SH-SY5Y (cell line): ENCODE results near the gene GHRL.

Experiments used
- GATA2 ChIP-seq: IDR thresholded peaks from 2 replicates; pipeline ENCODE4 v1.6.1; 2011; ENCODE audit warnings: mild to moderate bottlenecking, low read depth, low read length
- GATA3 ChIP-seq: IDR thresholded peaks from 2 replicates; pipeline ENCODE4 v1.6.1; 2011; ENCODE audit warnings: low read depth, mild to moderate bottlenecking, low read length, moderate library complexity

Gene GHRL

DNA sequence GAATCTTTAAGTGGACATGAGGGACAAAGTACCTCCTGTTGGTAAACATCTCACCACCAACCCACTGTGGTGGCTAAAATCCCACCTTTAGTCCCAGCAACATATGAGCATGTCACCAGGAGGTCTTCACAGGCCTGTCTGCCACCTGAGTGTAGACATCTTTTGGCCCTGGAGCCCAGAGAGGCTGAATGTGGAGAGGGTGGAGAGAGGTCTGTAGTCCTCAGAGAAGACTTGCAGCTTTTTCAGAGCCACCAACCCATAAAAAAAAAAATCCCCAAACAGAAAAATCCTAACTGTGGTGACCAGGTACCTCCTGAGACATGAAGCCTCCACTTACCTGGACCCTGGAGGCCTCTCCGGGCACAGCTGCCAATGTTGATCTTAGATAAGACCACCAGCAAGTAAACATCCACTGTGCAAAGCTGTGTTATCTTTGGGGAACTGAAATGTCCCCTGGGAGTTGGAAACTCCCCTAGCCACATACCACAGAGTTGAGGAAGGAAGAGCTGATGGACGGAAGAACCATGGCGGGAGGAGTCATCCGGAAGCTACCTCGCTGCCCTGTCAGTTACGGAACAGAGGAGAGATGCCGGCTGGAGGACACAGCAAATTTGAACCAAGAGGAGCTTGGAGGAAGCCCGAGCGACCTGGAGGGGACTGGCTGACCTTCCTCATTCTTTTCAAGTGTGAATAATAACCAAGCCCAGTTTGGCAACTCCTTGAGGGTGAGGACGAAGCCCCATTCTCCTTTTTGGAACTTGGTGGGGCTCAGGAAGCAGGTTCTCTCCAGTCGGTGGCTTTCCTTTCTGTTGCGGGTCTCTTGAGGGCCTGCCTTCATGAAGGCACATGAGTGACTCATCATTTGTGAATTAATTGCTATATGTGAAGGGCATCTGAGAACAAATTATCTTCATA lies at the start of gene GHRL:
Gene GHRL, minus strand, starts transcription at position 443 of the 915 bp plus-strand sequence. CDS start 2,767 bp downstream, outside the sequence.
- no peak for TF ChIP-seq GATA3
- no peak for TF ChIP-seq GATA2

- TF ChIP-seq GATA2 (no peak), GATA3 (no peak)
Observed at GRCh38 chr3:10341901-10342398, 49.2 kb upstream of the GHRL start.

- TF ChIP-seq GATA3 = no peak
- TF ChIP-seq GATA2 = no peak
Observed at GRCh38 chr3:10340476-10340875, 47.7 kb upstream of the GHRL start.

- TF ChIP-seq GATA2 (no peak), GATA3 (no peak)
Observed at GRCh38 chr3:10340046-10340445, 47.3 kb upstream of the GHRL start.

DNA sequence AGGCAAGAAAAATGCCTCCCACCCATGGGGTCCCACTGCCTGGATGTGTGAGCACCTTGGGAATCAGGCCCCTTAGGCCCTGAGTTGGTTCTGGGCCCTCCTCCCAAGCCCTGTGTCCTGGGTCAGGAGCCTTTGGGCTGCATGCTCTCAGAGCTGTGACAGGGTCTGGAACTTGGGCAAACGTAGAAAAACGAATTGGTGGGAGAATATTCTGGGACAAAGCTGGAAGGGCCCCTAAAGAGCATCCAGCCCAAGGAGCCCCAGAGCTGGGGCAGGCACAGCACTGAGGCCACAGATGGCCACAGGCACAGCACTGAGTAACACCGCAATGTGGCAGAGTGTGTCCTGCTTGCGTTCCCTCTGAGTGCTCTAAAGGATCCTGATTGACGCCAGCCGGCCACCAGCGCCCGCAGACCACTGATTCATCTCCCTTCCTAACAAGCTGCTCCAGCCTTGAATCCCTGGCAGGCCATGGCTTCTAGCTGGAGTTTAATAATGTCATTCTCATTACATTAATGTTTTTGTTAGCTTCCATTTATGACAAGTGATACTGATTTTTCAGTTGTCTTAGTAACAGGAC lies 46.7 kb upstream of the GHRL start:
- TF ChIP-seq GATA3 (no peak), GATA2 (no peak)

DNA sequence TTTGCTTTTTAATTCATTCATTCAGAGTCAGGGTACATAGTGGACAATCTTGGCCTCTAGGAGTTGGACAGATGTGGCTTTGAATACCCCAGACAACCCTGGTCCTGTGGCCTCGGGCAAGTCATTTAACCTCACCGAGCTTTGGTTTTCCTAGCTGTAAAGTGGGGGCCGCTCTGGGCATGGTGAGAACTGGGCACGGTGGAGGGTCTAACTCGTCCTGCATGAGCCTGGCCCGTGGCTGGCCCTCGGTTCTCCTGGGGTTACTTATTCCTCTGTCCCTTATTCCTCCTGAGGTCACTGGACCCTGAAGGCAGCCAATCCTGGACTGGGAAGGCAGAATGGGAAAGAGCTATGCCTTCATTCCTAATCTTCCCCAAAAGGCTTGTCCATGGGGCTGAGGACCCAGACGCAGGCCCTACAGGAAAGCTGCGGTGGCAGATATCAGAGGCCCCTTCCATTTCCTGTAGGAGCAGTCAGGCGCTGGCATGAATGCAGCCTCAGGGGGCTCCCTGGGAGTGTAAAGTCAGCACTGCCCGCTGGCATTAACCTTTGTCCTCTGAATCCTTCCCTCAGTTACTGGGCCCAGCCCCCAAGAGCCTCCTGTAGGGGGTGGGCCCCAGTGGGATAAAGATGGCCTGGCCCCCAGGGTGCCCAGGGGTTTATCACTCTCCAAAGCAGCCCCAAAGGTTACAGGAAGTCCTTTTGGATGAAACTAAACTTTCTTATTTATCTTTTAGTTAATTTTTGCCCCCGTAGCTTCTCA lies 46.0 kb upstream of the GHRL start:
- TF ChIP-seq GATA2 = no peak
- TF ChIP-seq GATA3 = no peak

DNA sequence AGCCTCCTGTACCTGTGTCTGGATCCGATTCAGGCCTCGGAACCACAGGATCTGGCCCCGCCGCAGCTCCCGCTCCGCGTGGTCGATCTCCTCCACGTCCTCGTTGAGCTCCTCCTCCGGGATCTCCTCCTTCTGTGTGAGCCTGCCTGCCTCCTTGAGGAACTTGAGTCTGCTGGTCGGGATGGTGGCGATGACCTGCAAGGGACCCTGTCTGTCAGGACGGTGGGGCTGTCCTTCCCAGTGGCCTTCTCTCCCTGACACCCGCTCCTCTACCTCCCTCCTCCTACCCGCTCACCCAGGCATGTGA lies 45.4 kb upstream of the GHRL start:
- TF ChIP-seq GATA2 (no peak), GATA3 (no peak)

GRCh38 chr3:10337323-10338163 lies 44.8 kb upstream of the GHRL start:
- TF ChIP-seq GATA3 (no peak), GATA2 (no peak)

GRCh38 chr3:10336761-10337160 lies 44.0 kb upstream of the GHRL start:
- TF ChIP-seq GATA2 = no peak
- TF ChIP-seq GATA3 = no peak

DNA sequence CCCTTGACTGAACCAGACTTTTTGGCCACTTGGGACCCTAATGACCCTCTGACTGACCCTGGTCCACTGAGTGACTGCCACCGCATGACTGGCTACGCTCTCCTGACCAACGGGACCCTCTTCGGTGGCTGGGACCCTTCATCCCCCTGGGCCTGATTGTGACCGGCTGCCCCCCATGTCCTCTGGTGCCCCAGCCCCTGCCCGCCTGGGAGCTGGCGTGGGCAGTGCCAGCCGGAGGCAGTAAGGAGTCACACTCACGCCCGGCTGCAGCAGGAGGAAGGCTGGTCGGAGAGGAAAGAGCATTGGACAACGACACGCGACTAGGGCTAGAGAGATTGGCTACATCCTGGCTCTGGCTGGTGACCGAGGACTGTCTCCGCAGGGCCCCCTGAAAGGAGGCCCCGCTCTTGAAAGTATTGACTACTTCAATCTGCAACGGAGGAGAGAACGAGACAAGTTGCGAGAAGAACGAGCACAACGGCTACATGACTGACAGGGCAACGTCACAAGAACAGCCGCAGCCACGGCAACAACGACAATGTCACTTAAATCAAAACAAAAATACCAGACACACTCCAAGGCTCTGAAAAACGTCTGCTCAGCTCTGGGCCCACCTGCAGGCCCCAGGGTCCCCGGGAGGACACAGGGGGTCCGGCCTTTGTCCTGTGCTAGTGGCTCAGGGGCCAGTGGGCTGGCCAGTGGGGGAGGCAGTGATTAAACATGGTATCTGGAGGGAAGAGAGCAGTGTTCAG lies 43.3 kb upstream of the GHRL start:
- TF ChIP-seq GATA2 (no peak), GATA3 (no peak)

DNA sequence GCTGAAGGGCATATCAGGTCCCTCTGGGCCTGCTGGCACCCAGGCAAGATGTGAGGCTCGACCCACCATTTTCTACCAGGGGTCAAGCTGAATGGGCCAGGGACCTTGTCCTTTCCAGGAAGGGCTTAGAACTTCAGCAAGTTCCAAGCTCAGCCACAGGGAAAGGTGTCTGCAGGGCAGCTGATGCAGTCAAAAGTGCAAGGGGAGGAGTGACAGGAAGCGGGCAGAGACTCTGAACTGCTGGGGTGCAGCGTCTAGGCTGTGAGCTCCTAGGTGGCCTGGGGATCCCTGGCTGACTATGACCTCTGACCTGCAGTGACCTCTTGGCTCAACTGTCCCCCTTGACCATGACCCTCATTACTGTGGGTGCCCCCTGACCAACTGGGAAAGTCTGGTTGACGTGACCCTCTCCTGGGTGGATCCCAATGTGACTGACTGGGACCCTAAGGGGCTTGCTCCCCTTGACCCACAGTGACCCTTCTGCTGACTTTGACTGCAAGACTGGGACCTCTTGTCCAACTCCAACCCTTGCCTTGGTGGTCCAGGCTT lies 42.5 kb upstream of the GHRL start:
- TF ChIP-seq GATA3 (no peak), GATA2 (no peak)

DNA sequence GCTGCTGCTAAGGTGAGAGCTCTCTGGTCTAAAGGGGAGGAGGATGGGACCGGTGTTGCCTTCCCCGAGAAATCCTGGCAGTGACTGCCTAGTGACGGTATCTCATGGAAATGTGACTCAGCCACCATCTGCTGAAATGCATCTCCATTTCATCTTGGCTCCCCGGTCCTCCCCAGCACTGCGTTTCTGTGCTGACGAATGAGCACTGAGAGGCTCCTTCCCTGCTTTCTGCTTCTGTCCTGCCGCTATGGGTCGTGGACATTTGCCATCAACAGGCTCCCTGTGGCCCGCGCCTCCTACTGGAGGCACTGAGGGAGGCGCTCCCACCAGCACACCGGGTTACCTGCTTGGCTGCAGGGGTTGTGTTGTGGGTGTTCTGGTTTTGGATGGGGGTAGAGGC lies 41.7 kb upstream of the GHRL start:
- TF ChIP-seq GATA2 = no peak
- no peak for TF ChIP-seq GATA3

DNA sequence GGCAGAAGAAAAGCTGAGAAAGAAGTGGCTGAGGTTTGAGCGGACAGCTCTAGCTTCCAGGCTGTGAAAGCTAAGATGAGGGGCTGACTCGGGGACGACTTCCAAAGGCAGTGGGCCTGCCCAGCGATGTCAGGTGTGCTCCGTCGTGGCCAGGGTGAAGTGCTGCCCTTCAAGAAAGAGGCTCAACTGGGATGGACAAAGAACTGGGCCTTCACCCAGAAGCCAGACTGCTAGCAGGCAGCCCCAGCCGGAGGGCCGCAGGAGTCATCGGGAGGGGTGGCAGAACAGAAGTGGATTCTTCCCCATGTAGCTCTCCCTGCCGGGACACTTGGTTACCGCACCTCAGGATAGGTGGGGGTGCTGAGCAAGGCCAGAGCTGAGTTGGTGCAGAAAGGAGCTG lies 41.3 kb upstream of the GHRL start:
- TF ChIP-seq GATA2 (no peak), GATA3 (no peak)
